NK-92 (cell line): ENCODE results near the gene GPATCH8.
"Not testable (repeated sequence)": the region's sequence is repeated elsewhere in the genome, so short reads cannot be mapped to it uniquely, and the experiment has no call there.

Experiments used
- DNase-seq: peaks from one replicate; lab custom pipeline; 2025; ENCODE audit not compliant: unreplicated experiment; lab: John Stamatoyannopoulos, UW

The GPATCH8 gene

DNA sequence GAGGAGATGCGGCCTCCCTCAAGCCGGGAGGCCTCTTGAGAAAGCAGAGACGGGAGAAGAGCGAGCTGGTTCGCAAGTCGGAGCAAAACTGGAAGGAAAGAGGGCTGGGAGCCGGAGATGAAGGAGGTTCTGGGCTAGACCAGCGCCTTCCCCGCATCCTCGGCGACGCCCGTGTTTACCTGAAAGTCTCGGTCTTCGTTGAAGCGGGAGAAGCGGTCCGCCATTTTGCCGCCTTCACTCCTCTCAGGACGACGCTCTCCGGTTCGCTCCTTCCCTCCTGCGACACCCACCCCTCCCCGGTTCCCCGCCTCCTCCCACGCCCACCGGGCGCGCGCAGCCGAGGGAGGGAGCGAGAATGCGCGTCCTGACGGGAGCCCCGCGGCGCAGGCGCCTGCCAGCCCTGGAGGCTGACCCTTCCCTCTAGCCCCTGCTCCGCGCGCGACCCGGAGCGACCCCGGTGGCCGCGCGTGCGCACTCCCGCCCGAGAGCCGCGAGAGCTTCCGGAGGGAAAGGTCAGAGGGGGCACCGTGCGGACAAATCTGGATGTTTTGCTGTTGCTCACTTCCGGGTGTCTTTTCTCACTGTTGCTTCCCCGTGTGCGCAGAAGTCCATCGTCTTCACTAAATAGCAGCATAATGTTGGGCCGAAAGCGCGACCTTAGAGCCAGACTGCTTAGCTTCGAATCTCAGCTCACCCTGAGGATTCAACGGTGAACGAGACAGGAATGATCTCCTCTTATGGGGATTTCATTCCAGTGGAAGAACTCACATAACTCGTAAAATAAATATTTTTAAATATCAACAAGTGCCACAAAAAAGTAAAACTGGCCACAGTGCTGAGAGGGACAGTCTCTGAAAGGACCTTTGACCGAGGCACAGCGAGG lies at the start of gene GPATCH8:
Gene GPATCH8 (minus strand): TSS at position 260 of the 883 bp plus-strand sequence. CDS start 36 bp downstream, at position 224.
- DNase-seq = peak; percentile 80

DNA sequence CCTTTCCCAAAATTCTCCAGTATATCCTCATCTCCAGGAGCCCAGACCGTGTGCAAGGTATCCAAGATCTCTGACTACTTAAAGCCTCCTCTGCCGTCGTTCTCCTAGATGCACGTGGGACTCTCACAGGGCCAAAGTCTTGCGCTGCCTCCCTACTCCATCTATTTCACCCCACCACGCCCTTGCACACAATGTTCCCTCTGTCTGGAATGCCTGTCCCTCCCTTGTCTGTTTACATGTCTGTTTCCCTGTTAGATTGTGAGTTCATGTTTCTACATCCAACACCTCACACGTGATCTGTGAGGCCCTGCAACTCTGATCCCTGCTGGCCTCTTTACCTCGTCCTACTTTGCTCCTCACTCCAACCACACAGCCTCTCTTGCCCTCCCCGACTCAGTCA lies 49.2 kb upstream of the GPATCH8 start:
- DNase-seq = no peak

DNA sequence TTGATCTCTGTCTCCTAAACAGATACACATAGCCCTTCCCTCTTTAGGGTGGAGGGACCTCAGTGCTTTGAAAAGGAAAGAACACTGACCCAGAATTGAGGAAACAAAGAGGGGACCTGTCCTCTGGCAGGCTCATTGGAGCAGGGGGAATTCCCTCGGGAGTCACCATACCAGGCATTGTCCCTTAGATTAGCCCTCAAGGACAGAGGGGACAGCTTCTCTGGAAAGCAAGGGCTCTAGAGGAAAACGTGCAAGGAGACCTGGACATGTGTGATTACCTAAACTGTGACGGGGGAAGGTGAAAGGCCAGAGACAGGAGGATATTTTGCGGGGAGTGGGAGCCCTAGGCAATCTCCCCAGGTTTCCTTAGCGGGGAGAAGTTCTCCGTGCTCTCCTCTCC lies 46.5 kb upstream of the GPATCH8 start:
- DNase-seq = no peak

DNA sequence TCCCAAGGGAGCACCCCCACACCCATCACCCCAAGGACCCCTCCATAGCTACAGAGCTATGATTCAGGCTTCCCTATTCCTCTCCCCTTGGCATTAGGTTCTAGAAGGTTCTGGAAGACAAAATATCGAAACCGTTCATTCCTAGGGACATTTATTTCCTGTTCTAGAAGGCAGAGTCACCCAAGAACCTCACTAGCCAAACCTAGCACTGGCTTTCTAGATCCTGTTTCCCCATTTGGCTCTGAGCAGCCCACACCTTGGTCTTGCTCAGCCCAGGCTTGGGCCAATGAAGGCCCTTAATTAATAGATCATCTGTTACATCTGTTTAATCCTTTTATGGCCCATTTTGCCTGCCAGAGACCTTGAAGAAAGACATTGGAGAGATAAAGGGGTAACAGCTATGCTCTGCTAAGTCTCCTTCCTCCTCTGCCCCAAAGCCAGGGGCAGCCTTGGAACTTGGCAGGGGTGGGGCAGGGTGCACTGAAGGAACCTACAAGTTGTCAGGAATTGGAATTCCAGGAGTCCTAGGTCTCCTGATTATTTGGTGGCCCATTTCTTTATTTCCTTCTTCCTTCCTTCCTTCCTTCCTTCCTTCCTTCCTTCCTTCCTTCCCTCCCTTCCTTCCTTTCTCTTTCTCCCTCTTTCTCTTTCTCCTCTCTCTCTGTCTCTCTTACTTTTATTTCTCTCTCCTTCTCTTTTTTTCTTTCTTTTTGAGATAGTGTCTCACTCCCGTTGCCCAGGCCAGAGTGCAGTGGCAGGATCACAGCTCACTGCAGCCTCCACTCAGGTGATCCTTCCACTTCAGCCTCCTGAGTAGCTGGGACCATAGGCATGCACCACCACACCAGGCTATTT lies 45.4 kb upstream of the GPATCH8 start:
- DNase-seq = no peak

DNA sequence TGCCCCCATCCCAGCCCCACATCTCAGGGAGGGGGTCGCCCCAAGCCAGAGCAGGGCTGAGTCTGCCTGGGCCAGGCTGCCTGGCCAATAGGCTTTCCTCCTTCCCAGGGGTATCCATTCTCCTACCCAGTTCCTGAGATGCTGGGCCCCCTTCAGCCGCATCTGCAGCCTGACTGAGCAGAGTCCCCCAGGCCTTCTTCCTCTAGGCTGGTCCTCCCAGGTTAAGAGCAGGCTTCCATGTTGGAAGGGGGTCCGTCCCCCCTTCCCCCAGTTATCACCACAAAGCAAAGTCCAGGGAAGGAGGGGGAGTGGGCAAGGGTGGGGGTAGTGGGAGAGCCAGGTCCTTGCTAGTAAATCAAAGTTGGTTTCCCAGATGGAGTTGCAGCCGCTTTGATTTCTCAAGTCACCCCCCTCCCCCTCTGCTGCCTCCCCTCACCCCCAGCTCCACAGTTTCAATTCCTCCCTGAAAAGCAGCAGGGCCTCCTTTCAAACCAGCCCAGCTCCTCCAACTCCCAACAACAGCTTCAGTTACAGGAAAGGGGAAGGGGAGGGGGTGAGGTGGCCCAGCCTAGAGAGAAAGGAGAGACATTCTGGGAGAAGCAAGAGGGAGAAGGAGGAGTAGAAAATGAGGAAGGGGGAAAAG lies 44.5 kb upstream of the GPATCH8 start:
- DNase-seq = no peak

DNA sequence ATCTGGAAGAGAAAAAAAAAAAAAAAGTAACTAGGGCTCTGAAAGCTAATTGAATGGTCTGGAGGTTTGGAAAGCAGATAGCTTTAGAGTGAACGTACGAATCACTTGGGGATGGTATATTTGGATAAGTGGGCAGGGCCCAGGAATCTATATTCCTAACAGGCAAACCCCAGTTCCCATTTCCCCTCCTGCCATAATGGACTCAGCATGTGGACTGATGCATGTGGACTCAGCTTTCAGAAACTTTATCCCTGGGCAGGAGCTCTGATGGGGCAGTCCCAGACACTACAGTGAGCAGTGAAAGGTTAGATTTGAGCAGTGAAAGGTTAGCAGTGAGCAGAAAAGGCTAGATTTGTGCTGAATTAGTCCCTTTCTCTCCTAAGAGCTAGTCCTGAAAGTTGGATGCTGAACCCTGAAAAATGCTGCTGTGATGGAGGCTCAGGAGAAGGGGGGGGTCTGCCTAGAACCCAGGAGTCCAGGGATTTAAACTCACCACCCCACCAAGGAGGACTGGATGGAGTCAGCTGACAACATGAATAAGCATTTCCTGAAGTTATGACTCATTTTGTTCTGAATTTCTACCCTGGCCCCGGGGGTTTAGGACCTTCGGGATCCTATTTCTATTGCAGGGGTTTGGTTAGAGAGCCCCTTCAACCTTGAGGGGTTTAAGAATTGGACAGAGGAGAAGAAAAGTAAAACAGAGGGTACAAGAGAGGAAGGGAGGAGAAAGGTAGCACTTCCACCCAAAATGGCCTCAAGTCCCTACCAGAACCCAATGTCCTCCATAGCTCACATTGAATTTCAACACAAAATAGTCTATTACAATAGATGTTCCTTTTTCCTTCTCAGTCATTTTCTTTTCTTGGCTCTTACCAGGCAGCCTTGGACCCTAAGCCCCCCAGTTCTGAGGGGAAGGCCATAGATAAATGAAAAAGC lies 43.7 kb upstream of the GPATCH8 start:
- no peak for DNase-seq

DNA sequence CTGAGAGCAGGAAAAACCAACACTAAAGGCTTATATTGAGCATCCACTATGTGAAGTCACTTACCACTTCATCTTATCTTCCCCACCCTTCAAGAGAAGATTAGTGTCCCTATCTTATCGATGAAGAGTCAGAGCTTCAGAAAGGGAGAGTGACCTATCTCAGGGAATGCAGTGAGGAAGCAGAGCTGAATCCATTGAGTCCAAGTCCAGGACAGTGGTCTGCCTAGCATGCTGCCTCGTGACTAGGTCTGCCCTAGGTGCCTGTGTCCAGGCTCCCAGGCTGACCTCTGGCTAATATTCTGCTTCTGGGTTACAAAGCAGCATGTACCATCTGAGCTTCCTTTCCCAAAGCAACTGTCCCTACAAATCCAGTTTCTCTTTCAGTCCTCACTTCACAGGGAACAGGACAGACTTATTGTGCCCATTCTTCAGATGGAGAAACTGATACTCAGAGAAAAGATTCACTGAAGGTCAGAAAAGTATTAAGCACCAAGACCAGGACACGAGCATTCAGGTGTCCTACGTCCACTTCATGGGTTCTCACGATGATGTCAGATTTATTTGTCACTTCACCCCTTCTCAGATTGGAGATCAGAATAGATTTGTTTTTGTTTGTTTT lies 40.8 kb upstream of the GPATCH8 start:
- no peak for DNase-seq

DNA sequence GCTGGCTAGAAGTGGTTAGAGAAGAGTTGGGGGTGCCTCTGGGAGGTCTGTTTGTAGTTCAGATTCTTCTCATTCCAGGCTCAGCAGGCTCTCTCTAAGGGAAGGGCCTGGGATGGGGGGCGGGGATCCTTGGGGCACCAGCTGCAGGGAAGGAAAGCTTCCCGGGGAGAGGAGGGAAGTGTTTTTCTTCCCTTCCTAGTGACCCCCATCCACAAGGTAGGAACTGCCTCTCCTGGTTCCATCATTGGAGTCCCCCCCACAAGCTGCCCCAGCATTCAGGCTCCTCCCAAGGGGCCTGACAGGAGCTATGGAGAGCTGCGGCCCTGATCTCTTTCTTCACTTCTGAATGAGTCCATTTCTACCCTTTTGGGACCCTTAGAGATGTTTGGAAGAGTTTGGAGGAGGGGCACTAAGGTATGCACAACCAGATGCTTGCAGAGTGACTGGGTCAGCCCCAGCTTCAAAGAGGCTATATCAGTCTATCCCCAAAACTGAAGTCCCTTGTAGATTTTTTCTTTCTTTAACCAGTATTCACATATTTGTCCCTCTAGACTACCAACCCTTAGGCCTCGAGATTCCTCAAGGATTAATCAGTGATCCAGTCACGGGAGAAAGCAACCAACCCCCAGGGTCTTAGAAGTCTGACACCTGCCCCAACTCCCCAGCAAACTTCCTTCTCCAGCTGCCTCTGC lies 40.2 kb upstream of the GPATCH8 start:
- DNase-seq = no peak

DNA sequence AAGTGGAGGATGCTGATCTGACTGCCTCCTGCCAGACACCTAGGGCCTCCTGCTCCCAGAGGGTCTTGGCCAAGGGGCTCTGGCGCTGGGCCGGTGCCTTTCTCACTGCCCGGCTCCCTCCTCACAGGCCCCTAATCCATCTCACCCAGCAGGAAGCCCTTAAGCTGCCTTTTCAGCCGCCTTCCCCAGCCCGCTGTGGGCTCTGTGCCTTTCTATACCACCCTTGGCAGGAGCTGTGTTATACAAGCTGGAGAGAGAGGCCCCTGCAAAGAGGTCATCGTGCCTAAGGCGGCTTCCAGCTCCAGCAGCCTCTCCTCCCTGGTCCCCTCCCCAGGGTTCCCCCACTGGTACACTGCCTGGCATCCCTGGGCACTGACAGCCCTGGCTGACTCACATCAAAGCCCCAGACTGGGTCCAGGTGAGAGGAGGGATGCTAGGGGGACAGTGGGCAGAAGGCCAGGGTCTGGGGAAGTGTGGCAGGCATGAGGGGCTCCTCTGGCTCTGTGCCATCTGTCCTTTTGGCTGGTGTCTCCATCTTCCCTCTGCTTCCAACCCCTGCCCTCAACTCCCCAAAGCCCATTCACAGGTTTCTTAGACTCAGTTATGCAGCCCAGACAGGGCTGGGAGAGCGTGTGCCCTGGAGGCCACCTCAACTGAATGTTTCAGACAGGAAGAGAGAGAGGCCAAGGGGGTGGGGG lies 38.8 kb upstream of the GPATCH8 start:
- no peak for DNase-seq

DNA sequence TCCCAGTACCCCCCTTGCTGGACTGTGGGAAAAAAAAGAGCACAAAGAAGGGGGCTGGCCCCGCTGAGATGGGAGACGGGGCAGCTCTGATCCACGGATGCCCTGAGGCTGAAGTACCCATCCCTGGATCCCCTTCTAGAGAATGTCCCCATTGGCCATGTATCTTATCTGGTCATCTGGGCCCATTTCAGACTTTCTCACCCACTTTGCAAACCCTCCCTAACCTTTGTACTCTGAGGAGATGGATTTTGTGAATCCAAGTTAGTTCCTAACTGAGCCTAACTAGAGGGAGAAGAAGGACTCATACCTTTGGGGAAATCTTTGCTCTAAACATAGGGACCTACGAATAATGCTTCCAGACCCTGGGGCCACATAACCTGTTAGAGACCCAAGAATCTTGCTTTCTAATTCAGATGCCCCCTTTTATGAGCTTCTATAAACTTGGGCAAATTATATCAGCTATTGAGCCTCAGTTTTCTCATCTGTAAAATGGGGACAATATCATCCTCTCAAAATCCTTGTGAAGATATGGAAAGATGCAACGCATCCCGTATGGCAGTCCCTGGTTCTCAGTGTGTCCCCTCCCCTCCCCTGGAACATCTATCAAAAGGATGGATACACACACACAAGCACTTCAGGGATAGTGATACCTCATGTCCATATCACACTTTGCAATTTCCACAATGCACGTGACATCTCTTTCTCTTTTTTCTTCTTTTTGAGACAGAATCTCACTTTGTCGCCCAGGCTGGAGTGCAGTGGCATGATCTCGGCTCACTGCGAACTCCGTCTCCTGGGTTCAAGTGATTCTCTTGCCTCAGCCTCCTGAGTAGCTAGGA lies 37.3 kb upstream of the GPATCH8 start:
- no peak for DNase-seq

DNA sequence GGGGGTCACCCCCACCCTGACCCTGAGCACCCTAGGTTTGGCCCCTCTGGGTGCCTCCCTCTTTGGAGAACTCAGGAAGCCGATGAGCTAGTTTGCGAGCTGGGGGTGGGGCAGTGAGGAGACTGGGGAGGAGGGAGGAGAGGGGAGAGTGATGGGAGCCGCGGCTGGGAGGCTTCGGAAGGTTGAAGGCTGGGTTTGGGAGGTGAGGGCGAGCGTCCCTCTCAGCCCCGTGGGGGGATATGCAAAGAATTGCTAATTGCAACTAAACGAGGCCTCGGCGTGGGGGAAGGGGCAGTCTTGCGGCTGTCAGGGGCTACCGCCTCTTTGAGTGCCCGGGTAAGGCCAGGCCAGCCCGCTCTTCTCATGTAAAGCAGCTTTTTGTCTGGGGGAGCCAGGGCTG lies 36.5 kb upstream of the GPATCH8 start:
- no peak for DNase-seq

DNA sequence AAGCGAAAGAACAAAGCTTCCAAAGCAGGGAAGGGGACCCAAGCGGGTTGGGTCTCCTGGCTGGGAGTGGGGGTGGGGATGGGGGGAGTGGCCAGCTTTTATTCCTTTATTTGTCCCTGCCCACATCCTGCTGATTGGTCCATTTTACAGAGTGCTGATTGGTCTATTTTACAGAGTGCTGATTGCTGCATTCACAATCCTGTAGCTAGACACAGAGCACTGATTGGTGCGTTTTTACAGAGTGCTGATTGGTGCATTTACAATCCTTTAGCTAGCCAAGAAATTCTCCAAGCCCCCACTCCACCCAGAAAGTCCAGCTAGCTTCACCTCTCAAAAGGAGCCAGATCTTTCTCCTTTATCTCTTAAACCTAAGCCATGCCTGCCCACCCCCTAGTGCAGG lies 34.7 kb upstream of the GPATCH8 start:
- not testable (repeated sequence) for DNase-seq

DNA sequence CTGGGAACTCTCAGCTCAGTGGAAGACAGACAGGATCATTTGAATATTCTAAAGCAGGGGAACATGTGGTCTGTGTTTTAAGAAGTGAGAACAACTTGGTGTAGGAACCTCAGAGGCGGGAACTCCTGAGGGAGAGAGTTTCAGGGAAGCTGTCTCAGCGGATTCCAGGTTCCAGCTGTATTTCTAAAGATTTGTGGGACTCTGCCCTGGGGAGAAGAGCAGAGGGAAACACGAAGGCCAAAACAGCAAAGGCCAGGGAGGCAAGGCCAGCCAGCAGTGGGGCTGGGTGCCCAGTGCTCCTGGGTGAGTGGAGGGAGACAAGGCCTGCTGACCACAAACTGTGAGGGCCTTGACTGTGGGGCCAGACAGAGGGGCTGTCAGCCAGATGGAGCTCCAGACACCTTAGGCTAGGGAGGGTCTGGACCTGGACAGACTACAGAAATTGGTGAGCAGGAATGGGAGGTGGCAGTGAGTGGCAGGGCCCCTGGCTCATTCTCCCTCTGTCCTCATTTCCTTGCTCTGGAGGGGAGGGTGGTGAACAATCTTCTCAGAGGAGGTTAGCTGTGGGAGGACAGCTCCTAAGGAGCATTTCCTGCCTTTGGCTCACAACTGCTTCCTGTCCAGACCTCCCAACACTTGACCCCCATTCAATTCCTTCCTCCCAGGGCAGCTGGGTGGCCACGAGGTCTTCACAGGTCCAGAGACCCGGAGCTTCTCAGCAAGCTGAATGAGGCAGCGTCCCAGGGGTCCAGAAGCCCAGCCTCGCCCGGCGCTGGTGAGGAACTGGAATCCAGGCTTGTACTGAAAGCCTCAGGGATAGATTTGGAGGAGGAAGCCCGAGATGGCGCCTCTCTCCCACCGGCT lies 33.1 kb upstream of the GPATCH8 start:
- no peak for DNase-seq

DNA sequence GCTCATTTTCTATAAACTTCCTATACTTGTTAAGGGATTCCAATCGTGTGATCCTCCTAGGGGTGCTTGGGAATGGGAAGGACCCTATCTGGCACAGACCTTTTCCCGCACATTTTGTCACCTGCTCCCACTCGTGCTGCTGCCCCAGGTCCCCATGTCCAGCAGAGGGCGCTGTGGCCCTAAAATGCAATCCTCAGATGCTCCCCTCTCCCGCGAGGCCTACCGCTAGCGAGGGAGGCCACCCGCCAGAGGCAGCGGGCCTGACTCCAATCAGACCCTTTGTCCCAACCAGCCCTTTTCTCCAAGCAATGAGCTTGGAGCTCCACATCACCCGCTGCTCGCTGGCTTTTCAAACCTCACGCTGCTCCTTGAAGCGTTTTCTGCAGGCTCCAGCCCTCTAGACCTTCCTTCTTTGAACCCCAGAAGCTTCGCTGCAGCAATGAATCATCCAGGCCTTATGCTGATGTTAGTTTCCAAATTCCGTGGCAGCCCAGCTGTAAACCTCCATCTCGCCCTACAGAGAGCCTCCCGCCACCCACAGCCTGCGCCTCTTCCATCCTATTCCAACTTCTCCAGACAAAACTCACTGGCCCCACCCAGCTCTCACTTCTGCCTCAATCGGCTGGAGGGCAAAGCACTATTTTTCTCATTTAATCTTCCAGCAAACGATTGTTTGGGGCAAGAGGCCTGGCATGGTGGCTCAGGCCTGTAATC lies 30.5 kb upstream of the GPATCH8 start:
- no peak for DNase-seq

DNA sequence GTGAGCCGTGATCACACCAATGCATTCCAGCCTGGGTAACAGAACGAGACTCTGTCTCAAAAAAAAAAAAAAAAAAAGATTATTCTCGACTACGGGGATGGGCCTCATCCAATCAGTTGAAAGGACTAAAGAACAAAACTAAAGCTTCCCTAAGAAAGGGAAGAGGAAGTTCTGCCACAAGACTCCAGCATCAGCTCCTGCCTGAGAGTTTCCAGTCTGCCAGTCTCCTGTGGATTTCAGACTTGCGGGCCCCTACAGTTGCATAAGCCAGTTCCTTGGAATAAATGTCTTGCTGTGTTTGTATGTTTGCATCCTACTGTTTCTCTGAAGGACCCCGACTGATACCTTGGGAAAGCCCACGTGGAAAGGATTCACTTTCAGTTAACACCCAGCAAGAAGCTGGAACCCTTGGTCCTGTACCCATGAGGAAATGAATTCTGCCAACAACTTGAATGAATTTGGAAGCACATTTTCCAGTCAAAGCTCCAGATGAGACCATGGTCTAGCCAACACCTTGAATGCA lies 27.8 kb upstream of the GPATCH8 start:
- DNase-seq = no peak

DNA sequence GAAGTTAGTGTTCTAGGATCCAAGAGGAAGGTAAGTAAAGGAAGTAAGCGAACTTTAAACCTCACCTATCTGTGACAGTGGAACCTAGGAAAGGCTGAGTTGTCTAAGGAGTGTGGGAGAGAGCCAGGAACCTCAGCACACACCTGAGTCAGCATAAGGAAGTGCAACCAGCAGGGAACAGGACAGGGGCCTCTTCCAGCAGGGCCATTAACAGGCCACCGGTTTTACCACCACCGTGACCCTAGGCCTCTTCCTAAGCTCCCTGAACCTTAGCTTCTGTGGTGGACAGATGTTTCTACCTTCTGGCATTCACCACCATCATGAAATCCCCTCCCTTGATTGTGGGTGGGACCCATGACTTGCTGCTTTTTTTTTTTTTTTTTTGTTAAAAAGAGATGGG lies 26.7 kb upstream of the GPATCH8 start:
- DNase-seq = no peak
